Mesendoderm (in vitro differentiated cells): Measurements from ENCODE around the gene LRP2.

ENCODE experiments used
- DNase-seq: peaks from one replicate; pipeline ENCODE4 v3.0.0; 2013
- H2AK5ac ChIP-seq: 2 replicates; pipeline ENCODE4 v1.6.1; 2013; ENCODE audit warnings: low read length, inconsistent platforms
- H2BK120ac ChIP-seq: 2 replicates; pipeline ENCODE4 v1.6.1; 2013; ENCODE audit warnings: low read depth, mild to moderate bottlenecking, low read length, moderate library complexity, mixed read lengths
- H2BK15ac ChIP-seq: replicated peaks from 2 replicates; pipeline ENCODE4 v1.6.1; 2013; ENCODE audit warnings: low read depth, mild to moderate bottlenecking, moderate library complexity
- H2BK5ac ChIP-seq: 2 replicates; pipeline ENCODE4 v1.6.1; 2013; ENCODE audit warnings: low read length, inconsistent platforms
- H3K18ac ChIP-seq: 2 replicates; pipeline ENCODE4 v1.6.1; 2013; ENCODE audit warnings: mild to moderate bottlenecking, low read length, mixed read lengths
- H3K23ac ChIP-seq: one replicate; pipeline ENCODE4 v1.6.1; 2013; ENCODE audit warnings: low read length
- H3K27ac ChIP-seq: 2 replicates; pipeline ENCODE4 v1.5.1; 2013; ENCODE audit warnings: low read depth, mild to moderate bottlenecking, inconsistent platforms, low read length, moderate library complexity
- H3K27me3 ChIP-seq: 2 replicates; pipeline ENCODE4 v1.6.1; 2013; ENCODE audit warnings: low read length, control low read depth, mild to moderate bottlenecking, inconsistent platforms; ENCODE audit not compliant: insufficient read depth, poor library complexity
- H3K36me3 ChIP-seq: 2 replicates; pipeline ENCODE4 v1.6.1; 2013; ENCODE audit warnings: low read length, inconsistent platforms; ENCODE audit not compliant: control insufficient read depth, insufficient read depth
- H3K4ac ChIP-seq: one replicate; pipeline ENCODE4 v1.6.1; 2013; ENCODE audit warnings: low read depth, mild to moderate bottlenecking, low read length, moderate library complexity
- H3K4me1 ChIP-seq: 2 replicates; pipeline ENCODE4 v1.6.1; 2013; ENCODE audit warnings: low read depth, low read length, inconsistent platforms; ENCODE audit not compliant: control insufficient read depth
- H3K4me2 ChIP-seq: 2 replicates; pipeline ENCODE4 v1.6.1; 2013; ENCODE audit warnings: low read length
- H3K4me3 ChIP-seq: 2 replicates; pipeline ENCODE4 v1.5.1; 2013; ENCODE audit warnings: mild to moderate bottlenecking, low read length
- H3K56ac ChIP-seq: one replicate; pipeline ENCODE4 v1.6.1; 2013; ENCODE audit warnings: low read length
- H3K79me1 ChIP-seq: 2 replicates; pipeline ENCODE4 v1.6.1; 2013; ENCODE audit warnings: low read length, inconsistent platforms
- H3K79me2 ChIP-seq: 2 replicates; pipeline ENCODE4 v1.6.1; 2013; ENCODE audit warnings: mild to moderate bottlenecking, low read length; ENCODE audit not compliant: control insufficient read depth, insufficient read depth
- H3K9ac ChIP-seq: 2 replicates; pipeline ENCODE4 v1.6.1; 2013; ENCODE audit warnings: low read length, inconsistent platforms
- H4K5ac ChIP-seq: one replicate; pipeline ENCODE4 v1.6.1; 2013; ENCODE audit warnings: low read length
- H4K8ac ChIP-seq: one replicate; pipeline ENCODE4 v1.6.1; 2013; ENCODE audit warnings: low read depth, mild to moderate bottlenecking, control low read depth, low read length, moderate library complexity
- WGBS: extraction: QIAGEN DNeasy Blood & Tissue Kit; methylation state at CpG from one replicate; pipeline ENCODE4 v1.1.7; 2013; ENCODE audit warnings: low lambda C conversion rate, missing lambda C conversion rate; ENCODE audit not compliant: insufficient coverage; ENCODE audit errors: extremely low coverage; 5-methylcytosine and 5-hydroxymethylcytosine counted together

The LRP2 gene

DNA sequence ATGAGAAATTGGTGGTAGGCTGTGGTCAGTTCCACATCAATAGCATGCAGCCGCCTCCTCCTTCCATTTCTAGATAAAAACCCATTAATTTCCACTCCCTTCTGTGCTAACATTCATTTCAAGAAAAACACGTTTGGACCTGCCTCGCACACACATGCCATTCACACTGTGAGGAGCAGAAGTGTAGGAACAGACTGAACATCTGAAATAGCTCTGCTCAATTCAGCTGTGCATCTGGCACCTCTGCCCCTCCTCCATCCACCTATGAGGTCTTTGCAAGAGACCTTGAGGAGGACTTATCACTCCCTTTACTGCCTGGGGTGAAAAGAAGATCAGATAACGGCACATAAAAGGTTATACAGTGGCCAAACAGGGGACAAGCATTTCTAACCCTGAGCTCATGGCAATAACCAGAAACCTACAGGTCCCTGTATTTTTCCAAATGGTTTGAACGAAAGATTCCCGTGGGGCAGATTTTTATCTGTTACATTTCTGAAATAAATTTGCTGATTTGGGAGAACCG, 30.8 kb upstream of the LRP2 start:
- Histone ChIP-seq H2BK15ac (no peak overlapping the region), H2AK5ac (no peak overlapping the region), H4K8ac (no peak overlapping the region), H3K23ac (no peak overlapping the region), H3K4ac (no peak overlapping the region), H3K4me2 (no peak overlapping the region), H3K9ac (no peak overlapping the region), H4K5ac (no peak overlapping the region), H2BK120ac (no peak overlapping the region), H3K18ac (peak overlapping the region; percentile 31), H3K36me3 (no peaks in the 10 kb centered on the region), H3K79me1 (no peaks in the 10 kb centered on the region), H3K4me3 (no peak overlapping the region), H3K27ac (no peak overlapping the region), H3K56ac (no peak overlapping the region), H3K4me1 (peaks cover 10% of the 10 kb centered on the region), H2BK5ac (no peak overlapping the region), H3K27me3 (no peaks in the 10 kb centered on the region), H3K79me2 (no peaks in the 10 kb centered on the region)
- no CpG with 5 or more reads among the region's 7 CpGs for WGBS
- peak; percentile 94 for DNase-seq

DNA sequence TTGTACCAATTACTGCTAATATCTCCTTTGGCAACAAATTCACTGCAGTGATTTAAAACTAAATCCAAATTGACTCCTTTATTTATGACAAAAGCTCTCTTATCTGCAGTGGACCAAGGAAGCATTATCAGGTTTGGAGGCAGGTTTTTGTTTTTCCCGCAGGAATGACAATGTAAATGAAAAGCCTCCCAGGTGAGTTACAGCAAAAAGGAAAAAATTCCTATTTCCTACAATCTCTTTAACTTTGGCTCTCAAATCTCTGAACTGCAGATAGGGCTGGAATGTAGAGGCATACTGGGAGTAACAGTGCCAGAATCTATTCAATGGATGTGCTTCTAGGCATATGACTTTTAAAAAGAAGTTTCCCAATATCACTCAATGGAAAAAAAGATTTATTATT, 28.9 kb upstream of the LRP2 start:
- Histone ChIP-seq H3K79me1 (no peaks in the 10 kb centered on the region), H2BK5ac (no peak overlapping the region), H3K4me3 (no peak overlapping the region), H3K27ac (no peak overlapping the region), H3K56ac (no peak overlapping the region), H4K5ac (no peak overlapping the region), H3K36me3 (no peaks in the 10 kb centered on the region), H3K23ac (no peak overlapping the region), H2AK5ac (no peak overlapping the region), H2BK15ac (no peak overlapping the region), H4K8ac (no peak overlapping the region), H3K4ac (no peak overlapping the region), H3K18ac (no peak overlapping the region), H3K4me1 (peaks cover 10% of the 10 kb centered on the region), H3K9ac (no peak overlapping the region), H3K27me3 (no peaks in the 10 kb centered on the region), H3K4me2 (no peak overlapping the region), H3K79me2 (no peaks in the 10 kb centered on the region), H2BK120ac (no peak overlapping the region)
- WGBS = no CpG with 5 or more reads among the region's 1 CpG
- peak; percentile 67 for DNase-seq

DNA sequence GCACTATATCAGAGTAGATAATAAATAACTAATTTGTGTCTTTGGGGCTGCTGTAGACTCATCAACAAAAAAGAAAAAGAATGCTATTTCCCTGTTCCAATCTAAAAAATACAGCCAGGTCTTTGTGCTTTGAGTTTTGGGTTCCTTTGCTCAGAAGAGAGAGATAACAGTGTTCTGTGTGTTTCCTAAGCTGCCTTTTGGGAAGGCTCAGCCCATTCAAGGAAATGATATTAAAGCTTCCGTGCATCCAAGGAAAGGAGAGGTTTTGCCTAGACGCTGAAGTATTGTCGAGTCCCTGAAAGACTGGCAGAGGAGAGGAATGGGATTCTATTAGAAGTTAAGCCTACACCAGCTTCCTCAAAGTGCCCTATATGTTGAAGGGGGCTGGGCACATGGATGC, 25.8 kb upstream of the LRP2 start:
- Histone ChIP-seq H2BK120ac (no peak overlapping the region), H3K56ac (no peak overlapping the region), H2AK5ac (no peak overlapping the region), H3K4ac (no peak overlapping the region), H3K4me3 (no peak overlapping the region), H3K4me2 (no peak overlapping the region), H3K79me2 (no peaks in the 10 kb centered on the region), H3K27ac (no peak overlapping the region), H2BK15ac (no peak overlapping the region), H3K18ac (no peak overlapping the region), H4K5ac (no peak overlapping the region), H3K27me3 (no peaks in the 10 kb centered on the region), H2BK5ac (no peak overlapping the region), H3K4me1 (peaks cover 2% of the 10 kb centered on the region), H3K79me1 (no peaks in the 10 kb centered on the region), H3K36me3 (no peaks in the 10 kb centered on the region), H3K9ac (no peak overlapping the region), H3K23ac (no peak overlapping the region), H4K8ac (no peak overlapping the region)
- WGBS = no CpG with 5 or more reads among the region's 3 CpGs
- no peak for DNase-seq

DNA sequence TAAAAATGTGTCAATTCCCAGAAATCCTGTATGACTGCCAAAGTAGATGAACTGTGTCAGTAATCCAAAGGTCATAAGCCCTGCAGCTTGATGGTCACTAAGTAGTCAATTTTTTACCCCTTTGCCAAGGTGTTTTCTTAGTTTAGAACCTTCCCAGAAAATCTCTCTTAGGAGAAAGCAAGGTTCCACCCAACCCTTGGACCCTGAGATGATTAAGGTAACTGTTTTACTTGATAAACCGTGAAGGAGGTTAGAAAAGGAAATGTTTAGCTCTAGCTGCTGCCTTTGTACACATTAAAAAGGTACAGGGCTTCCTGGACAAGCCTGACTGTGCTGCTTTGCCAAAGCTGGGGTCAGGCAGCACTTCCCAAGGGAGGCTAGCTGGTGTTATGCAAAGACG, 24.4 kb upstream of the LRP2 start:
- no peak overlapping the region for H3K4me3 ChIP-seq
- H3K27me3 ChIP-seq = no peaks in the 10 kb centered on the region
- no peak overlapping the region for H4K5ac ChIP-seq
- no peaks in the 10 kb centered on the region for H3K4me1 ChIP-seq
- no peak for DNase-seq
- no peaks in the 10 kb centered on the region for H3K36me3 ChIP-seq
- no CpG with 5 or more reads among the region's 2 CpGs for WGBS
- no peak overlapping the region for H2BK120ac ChIP-seq
- H3K9ac ChIP-seq = no peak overlapping the region
- no peak overlapping the region for H2BK15ac ChIP-seq
- no peak overlapping the region for H3K23ac ChIP-seq
- no peak overlapping the region for H4K8ac ChIP-seq
- no peak overlapping the region for H3K18ac ChIP-seq
- no peak overlapping the region for H2AK5ac ChIP-seq
- H3K4ac ChIP-seq = peak overlapping the region; percentile 16
- H3K27ac ChIP-seq = no peak overlapping the region
- no peaks in the 10 kb centered on the region for H3K79me1 ChIP-seq
- H3K79me2 ChIP-seq = no peaks in the 10 kb centered on the region
- no peak overlapping the region for H3K4me2 ChIP-seq
- no peak overlapping the region for H3K56ac ChIP-seq
- no peak overlapping the region for H2BK5ac ChIP-seq

DNA sequence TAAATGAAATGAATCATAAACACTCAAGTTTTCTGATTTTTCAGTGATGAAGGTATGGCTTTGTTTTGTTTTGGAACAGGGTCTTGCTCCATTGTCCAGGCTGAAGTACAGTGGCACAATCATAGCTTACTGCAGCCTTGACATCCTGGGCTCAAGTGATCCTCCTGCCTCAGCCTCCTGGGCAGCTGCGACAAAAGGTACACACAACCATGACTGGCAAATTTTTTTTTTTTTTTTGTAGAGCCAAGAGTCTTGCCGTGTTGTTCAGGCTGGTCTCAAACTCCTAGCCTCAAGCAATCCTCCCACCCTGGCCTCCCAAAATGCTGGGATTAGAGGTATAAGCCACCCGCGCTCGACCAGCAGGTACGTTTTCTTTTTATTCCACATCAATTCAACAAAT, 22.5 kb upstream of the LRP2 start:
- no peak for DNase-seq
- no peak overlapping the region for H3K27ac ChIP-seq
- no peak overlapping the region for H2BK120ac ChIP-seq
- no peak overlapping the region for H4K5ac ChIP-seq
- H3K23ac ChIP-seq = no peak overlapping the region
- H4K8ac ChIP-seq = no peak overlapping the region
- H3K27me3 ChIP-seq = no peaks in the 10 kb centered on the region
- no peaks in the 10 kb centered on the region for H3K79me1 ChIP-seq
- no peak overlapping the region for H3K9ac ChIP-seq
- H2BK15ac ChIP-seq = no peak overlapping the region
- no peak overlapping the region for H3K4me2 ChIP-seq
- no peak overlapping the region for H2BK5ac ChIP-seq
- no peak overlapping the region for H3K18ac ChIP-seq
- H3K4ac ChIP-seq = no peak overlapping the region
- no CpG with 5 or more reads among the region's 6 CpGs for WGBS
- H3K56ac ChIP-seq = no peak overlapping the region
- H2AK5ac ChIP-seq = no peak overlapping the region
- H3K79me2 ChIP-seq = no peaks in the 10 kb centered on the region
- H3K36me3 ChIP-seq = no peaks in the 10 kb centered on the region
- no peaks in the 10 kb centered on the region for H3K4me1 ChIP-seq
- no peak overlapping the region for H3K4me3 ChIP-seq

DNA sequence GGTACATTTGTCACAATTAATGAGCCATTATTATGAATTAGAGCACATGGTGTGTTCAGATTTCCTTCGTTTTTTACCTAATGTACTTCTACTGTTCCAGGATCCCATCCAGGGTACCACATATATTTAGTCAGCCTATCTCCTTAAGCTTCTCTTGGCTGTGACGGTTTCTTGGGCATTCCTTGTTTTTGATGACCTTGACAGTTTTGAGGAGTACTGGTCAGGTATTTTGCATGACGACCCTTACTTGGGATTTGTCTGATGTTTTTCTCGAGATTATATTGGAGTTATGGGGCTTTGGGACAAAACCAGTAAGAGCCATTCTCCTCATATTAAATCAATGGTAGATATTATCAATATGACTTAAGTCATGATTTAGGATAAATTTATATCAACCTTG, 10.2 kb upstream of the LRP2 start:
- H3K27me3 ChIP-seq = no peaks in the 10 kb centered on the region
- no peaks in the 10 kb centered on the region for H3K79me2 ChIP-seq
- H3K36me3 ChIP-seq = no peaks in the 10 kb centered on the region
- H3K56ac ChIP-seq = no peak overlapping the region
- no peak overlapping the region for H2BK15ac ChIP-seq
- no peak overlapping the region for H3K23ac ChIP-seq
- no peak overlapping the region for H4K8ac ChIP-seq
- no peaks in the 10 kb centered on the region for H3K79me1 ChIP-seq
- no CpG with 5 or more reads among the region's 4 CpGs for WGBS
- no peak overlapping the region for H2AK5ac ChIP-seq
- no peak overlapping the region for H2BK5ac ChIP-seq
- H2BK120ac ChIP-seq = no peak overlapping the region
- H3K4me1 ChIP-seq = no peaks in the 10 kb centered on the region
- H3K9ac ChIP-seq = no peak overlapping the region
- H3K4me3 ChIP-seq = no peak overlapping the region
- H3K4ac ChIP-seq = no peak overlapping the region
- no peak overlapping the region for H3K4me2 ChIP-seq
- no peak overlapping the region for H3K18ac ChIP-seq
- H3K27ac ChIP-seq = no peak overlapping the region
- H4K5ac ChIP-seq = no peak overlapping the region
- DNase-seq = no peak
